SW 1271 (cell line): ENCODE data around the gene FSIP1.

ENCODE experiments used
- DNase-seq, 2 experiments: peaks; one replicate each; lab custom pipeline; 2025; lab: John Stamatoyannopoulos, UW

FSIP1 gene

GRCh38 chr15:39684233-39684632 lies 98.4 kb downstream of the FSIP1 start:
- no peak for DNase-seq

GRCh38 chr15:39682366-39682765 lies 100.3 kb downstream of the FSIP1 start:
- DNase-seq = no peak

GRCh38 chr15:39680868-39681267 lies 101.8 kb downstream of the FSIP1 start:
- DNase-seq = no peak

GRCh38 chr15:39672666-39673065 lies 110.0 kb downstream of the FSIP1 start:
- DNase-seq = no peak

GRCh38 chr15:39672184-39672583 lies 110.5 kb downstream of the FSIP1 start:
- DNase-seq = no peak

- no peak for DNase-seq
Measured at GRCh38 chr15:39670687-39671086, 112.0 kb downstream of the FSIP1 start.

GRCh38 chr15:39669661-39670060 lies 113.0 kb downstream of the FSIP1 start:
- no peak for DNase-seq

- no peak for DNase-seq
Measured at GRCh38 chr15:39669241-39669640, 113.4 kb downstream of the FSIP1 start.

- DNase-seq = no peak
Measured at GRCh38 chr15:39668457-39668856, 114.2 kb downstream of the FSIP1 start.

GRCh38 chr15:39667382-39668127 lies 115.1 kb downstream of the FSIP1 start:
- no peak for DNase-seq

- DNase-seq = peak in 1 of 2 experiments; percentile 33
Measured at GRCh38 chr15:39666677-39667076, 116.0 kb downstream of the FSIP1 start.

- no peak for DNase-seq
Measured at GRCh38 chr15:39665629-39666250, 116.9 kb downstream of the FSIP1 start.

- no peak for DNase-seq
Measured at GRCh38 chr15:39663704-39664250, 118.9 kb downstream of the FSIP1 start.

- DNase-seq = no peak
Measured at GRCh38 chr15:39661776-39662175, 120.9 kb downstream of the FSIP1 start.

GRCh38 chr15:39658740-39659139 lies 123.9 kb downstream of the FSIP1 start:
- no peak for DNase-seq

GRCh38 chr15:39657668-39658067 lies 125.0 kb downstream of the FSIP1 start:
- peak in 1 of 2 experiments; percentile 12 for DNase-seq

- DNase-seq = no peak
Measured at GRCh38 chr15:39657181-39657580, 125.5 kb downstream of the FSIP1 start.

GRCh38 chr15:39654304-39654703 lies 128.3 kb downstream of the FSIP1 start:
- no peak for DNase-seq

GRCh38 chr15:39651881-39652280 lies 130.8 kb downstream of the FSIP1 start:
- DNase-seq = no peak

- DNase-seq = no peak
Measured at GRCh38 chr15:39651295-39651694, 131.3 kb downstream of the FSIP1 start.

GRCh38 chr15:39649757-39650156 lies 132.9 kb downstream of the FSIP1 start:
- no peak for DNase-seq

- no peak for DNase-seq
Measured at GRCh38 chr15:39646425-39646824, 136.2 kb downstream of the FSIP1 start.

GRCh38 chr15:39645976-39646257 lies 136.7 kb downstream of the FSIP1 start:
- DNase-seq = no peak
